ENCODE data around the gene RESP18. TPM values are rescaled to one million over a fixed set of nuclear protein-coding genes. Genes with fewer than 3 reads are reported as not detected.
A peak's percentile ranks its signal among the peaks of the same experiment; 100 is the strongest.

Gene RESP18
- total and polyA plus RNA-seq, 7 donors = not detected

- ATAC-seq (peak in 1 of 4 donors; percentile 16), DNase-seq (no peak)
- no peak overlapping the region for H3K27ac ChIP-seq
- H3K27me3 ChIP-seq (ENCODE audit: insufficient read depth in 3 of 3, low read length in 2 of 3) = peaks cover 0 to 40% (median 9%) of the 10 kb centered on the region in 3 donors
- intact Hi-C loops (cut with DNase I) = no loop called here
- H3K4me3 ChIP-seq = peak overlapping the region; percentile 52
- 2 to 3% (median 3%) methylated on average over 45 to 66 of the region's 66 CpGs for WGBS, 3 donors
- H3K9me3 ChIP-seq = no peaks in the 10 kb centered on the region
- no peaks in the 10 kb centered on the region for H3K36me3 ChIP-seq (ENCODE audit: insufficient read depth in 1 of 2, low read depth in 1 of 2)
- peaks cover 25% of the 10 kb centered on the region for H3K4me1 ChIP-seq
- no peak for TF ChIP-seq CTCF (IDR thresholded peaks at IDR 0.05)
These were observed 25.9 kb upstream of the RESP18 start for GRCh38 chr2:219358170-219359075.

- 57 to 84% (median 77%) methylated on average over 1 of the region's 1 CpG for WGBS, 3 donors
- Histone ChIP-seq H3K9me3 (no peaks in the 10 kb centered on the region), H3K27me3 (ENCODE audit: insufficient read depth in 3 of 3, low read length in 2 of 3) (peaks cover 0 to 40% (median 9%) of the 10 kb centered on the region in 3 donors), H3K36me3 (ENCODE audit: insufficient read depth in 1 of 2, low read depth in 1 of 2) (no peaks in the 10 kb centered on the region), H3K4me1 (peaks cover 11% of the 10 kb centered on the region), H3K27ac (no peak overlapping the region), H3K4me3 (no peak overlapping the region)
- ATAC-seq = no peak
- no peak for TF ChIP-seq CTCF (IDR thresholded peaks at IDR 0.05)
- no peak for DNase-seq
- intact Hi-C loops (cut with DNase I) = no loop called here
These were observed 24.3 kb upstream of the RESP18 start for GRCh38 chr2:219356834-219357233.

- Histone ChIP-seq H3K4me1 (peaks cover 10% of the 10 kb centered on the region), H3K27me3 (ENCODE audit: insufficient read depth in 3 of 3, low read length in 2 of 3) (peaks cover 0 to 40% (median 9%) of the 10 kb centered on the region in 3 donors)
- no peak for ATAC-seq
These were observed 22.0 kb upstream of the RESP18 start for GRCh38 chr2:219354582-219354981.

GRCh38 chr2:219353129-219353528 is 20.6 kb upstream of the RESP18 start:
- ATAC-seq (no peak), DNase-seq (no peak)
- TF ChIP-seq CTCF (IDR thresholded peaks at IDR 0.05) = no peak
- no peaks in the 10 kb centered on the region for H3K36me3 ChIP-seq (ENCODE audit: insufficient read depth in 1 of 2, low read depth in 1 of 2)
- H3K4me1 ChIP-seq = peaks cover 4% of the 10 kb centered on the region
- no peaks in the 10 kb centered on the region for H3K9me3 ChIP-seq
- no peak overlapping the region for H3K27ac ChIP-seq
- WGBS, 3 donors = 83 to 84% (median 83%) methylated on average over 5 of the region's 5 CpGs
- H3K4me3 ChIP-seq = no peak overlapping the region
- peaks cover 0 to 32% (median 4%) of the 10 kb centered on the region in 3 donors for H3K27me3 ChIP-seq (ENCODE audit: insufficient read depth in 3 of 3, low read length in 2 of 3)
- intact Hi-C loops (cut with DNase I) = loop anchor here in 1 of 2 donors (5.0 kb wide), 1 partner anchor 51 kb away; no protein-coding TSS in a partner anchor

More at GRCh38 chr2:219354582-219354981, 22.0 kb upstream of the RESP18 start:
- Histone ChIP-seq H3K36me3 (ENCODE audit: insufficient read depth in 1 of 2, low read depth in 1 of 2) (no peaks in the 10 kb centered on the region), H3K4me3 (no peak overlapping the region), H3K27ac (no peak overlapping the region), H3K9me3 (no peaks in the 10 kb centered on the region)
- DNase-seq = no peak
- 66 to 75% (median 69%) methylated on average over 4 of the region's 4 CpGs for WGBS, 3 donors
- no peak for TF ChIP-seq CTCF (IDR thresholded peaks at IDR 0.05)
- intact Hi-C loops (cut with DNase I) = loop anchor here in 1 of 2 donors (5.0 kb wide), 1 partner anchor 52 kb away; no protein-coding TSS in a partner anchor

Measured in psoas muscle (tissue), 8 donors.